Measurements from ENCODE around the gene ELF2.

Gene ELF2

GRCh38 chr4:139082750-139083606 lies 94.0 kb downstream of the ELF2 start (continued):
- TF ChIP-seq ZNF518A (tag by site-specific recombination; conservative IDR thresholded peaks at IDR 0.05; ENCODE audit: low read depth) (peak; percentile 40; the same call in 1 of the 2 replicates), IKZF3 (tag by site-specific recombination; IDR thresholded peaks at IDR 0.05) (peak; percentile 91), ZBTB1 (tag by site-specific recombination; IDR thresholded peaks at IDR 0.05) (no peak), ZNF660 (tag by site-specific recombination; IDR thresholded peaks at IDR 0.05) (0 out of 2 replicates have a peak, but pooled peaks have one; percentile 48), ZBTB7A (tag by site-specific recombination; IDR thresholded peaks at IDR 0.05; ENCODE audit: low read depth) (peak; percentile 1; the same call in 1 of the 2 replicates), SALL2 (tag by site-specific recombination; IDR thresholded peaks at IDR 0.05; ENCODE audit: borderline replicate concordance) (no peak), BCL11A (tag by site-specific recombination; IDR thresholded peaks at IDR 0.05; ENCODE audit: low read depth) (0 out of 2 replicates have a peak, but pooled peaks have one; percentile 58), ZIC2 (tag by site-specific recombination; IDR thresholded peaks at IDR 0.05) (0 out of 2 replicates have a peak, but pooled peaks have one; percentile 6), GLIS1 (tag by site-specific recombination; IDR thresholded peaks at IDR 0.05) (peak; percentile 23; the same call in 1 of the 2 replicates), ZNF843 (tag by site-specific recombination; IDR thresholded peaks at IDR 0.05) (peak; percentile 53; the same call in 1 of the 2 replicates), INSM2 (tag by site-specific recombination; IDR thresholded peaks at IDR 0.05) (peak; percentile 64), KLF8 (tag by site-specific recombination; IDR thresholded peaks at IDR 0.05) (0 out of 2 replicates have a peak, but pooled peaks have one; percentile 36), ZNF791 (tag by site-specific recombination; IDR thresholded peaks at IDR 0.05) (no peak), ZBTB48 (tag by site-specific recombination; IDR thresholded peaks at IDR 0.05) (peak; percentile 47; the same call in 1 of the 2 replicates), ZNF792 (tag by site-specific recombination; IDR thresholded peaks at IDR 0.05) (no peak), ZNF140 (tag by site-specific recombination; IDR thresholded peaks at IDR 0.05) (peak; percentile 61; the same call in 1 of the 2 replicates), ZNF561 (tag by site-specific recombination; IDR thresholded peaks at IDR 0.05; ENCODE audit: borderline replicate concordance) (0 out of 2 replicates have a peak, but pooled peaks have one; percentile 12)
- TF ChIP-seq, protein P1, sequence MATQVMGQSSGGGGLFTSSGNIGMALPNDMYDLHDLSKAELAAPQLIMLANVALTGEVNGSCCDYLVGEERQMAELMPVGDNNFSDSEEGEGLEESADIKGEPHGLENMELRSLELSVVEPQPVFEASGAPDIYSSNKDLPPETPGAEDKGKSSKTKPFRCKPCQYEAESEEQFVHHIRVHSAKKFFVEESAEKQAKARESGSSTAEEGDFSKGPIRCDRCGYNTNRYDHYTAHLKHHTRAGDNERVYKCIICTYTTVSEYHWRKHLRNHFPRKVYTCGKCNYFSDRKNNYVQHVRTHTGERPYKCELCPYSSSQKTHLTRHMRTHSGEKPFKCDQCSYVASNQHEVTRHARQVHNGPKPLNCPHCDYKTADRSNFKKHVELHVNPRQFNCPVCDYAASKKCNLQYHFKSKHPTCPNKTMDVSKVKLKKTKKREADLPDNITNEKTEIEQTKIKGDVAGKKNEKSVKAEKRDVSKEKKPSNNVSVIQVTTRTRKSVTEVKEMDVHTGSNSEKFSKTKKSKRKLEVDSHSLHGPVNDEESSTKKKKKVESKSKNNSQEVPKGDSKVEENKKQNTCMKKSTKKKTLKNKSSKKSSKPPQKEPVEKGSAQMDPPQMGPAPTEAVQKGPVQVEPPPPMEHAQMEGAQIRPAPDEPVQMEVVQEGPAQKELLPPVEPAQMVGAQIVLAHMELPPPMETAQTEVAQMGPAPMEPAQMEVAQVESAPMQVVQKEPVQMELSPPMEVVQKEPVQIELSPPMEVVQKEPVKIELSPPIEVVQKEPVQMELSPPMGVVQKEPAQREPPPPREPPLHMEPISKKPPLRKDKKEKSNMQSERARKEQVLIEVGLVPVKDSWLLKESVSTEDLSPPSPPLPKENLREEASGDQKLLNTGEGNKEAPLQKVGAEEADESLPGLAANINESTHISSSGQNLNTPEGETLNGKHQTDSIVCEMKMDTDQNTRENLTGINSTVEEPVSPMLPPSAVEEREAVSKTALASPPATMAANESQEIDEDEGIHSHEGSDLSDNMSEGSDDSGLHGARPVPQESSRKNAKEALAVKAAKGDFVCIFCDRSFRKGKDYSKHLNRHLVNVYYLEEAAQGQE (tag by site-specific recombination; IDR thresholded peaks at IDR 0.05), result no peak
- TF ChIP-seq, protein P2, sequence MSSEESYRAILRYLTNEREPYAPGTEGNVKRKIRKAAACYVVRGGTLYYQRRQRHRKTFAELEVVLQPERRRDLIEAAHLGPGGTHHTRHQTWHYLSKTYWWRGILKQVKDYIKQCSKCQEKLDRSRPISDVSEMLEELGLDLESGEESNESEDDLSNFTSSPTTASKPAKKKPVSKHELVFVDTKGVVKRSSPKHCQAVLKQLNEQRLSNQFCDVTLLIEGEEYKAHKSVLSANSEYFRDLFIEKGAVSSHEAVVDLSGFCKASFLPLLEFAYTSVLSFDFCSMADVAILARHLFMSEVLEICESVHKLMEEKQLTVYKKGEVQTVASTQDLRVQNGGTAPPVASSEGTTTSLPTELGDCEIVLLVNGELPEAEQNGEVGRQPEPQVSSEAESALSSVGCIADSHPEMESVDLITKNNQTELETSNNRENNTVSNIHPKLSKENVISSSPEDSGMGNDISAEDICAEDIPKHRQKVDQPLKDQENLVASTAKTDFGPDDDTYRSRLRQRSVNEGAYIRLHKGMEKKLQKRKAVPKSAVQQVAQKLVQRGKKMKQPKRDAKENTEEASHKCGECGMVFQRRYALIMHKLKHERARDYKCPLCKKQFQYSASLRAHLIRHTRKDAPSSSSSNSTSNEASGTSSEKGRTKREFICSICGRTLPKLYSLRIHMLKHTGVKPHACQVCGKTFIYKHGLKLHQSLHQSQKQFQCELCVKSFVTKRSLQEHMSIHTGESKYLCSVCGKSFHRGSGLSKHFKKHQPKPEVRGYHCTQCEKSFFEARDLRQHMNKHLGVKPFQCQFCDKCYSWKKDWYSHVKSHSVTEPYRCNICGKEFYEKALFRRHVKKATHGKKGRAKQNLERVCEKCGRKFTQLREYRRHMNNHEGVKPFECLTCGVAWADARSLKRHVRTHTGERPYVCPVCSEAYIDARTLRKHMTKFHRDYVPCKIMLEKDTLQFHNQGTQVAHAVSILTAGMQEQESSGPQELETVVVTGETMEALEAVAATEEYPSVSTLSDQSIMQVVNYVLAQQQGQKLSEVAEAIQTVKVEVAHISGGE (tag by site-specific recombination; conservative IDR thresholded peaks at IDR 0.05; ENCODE audit: low read depth), result peak; percentile 93
- TF ChIP-seq, protein P3, sequence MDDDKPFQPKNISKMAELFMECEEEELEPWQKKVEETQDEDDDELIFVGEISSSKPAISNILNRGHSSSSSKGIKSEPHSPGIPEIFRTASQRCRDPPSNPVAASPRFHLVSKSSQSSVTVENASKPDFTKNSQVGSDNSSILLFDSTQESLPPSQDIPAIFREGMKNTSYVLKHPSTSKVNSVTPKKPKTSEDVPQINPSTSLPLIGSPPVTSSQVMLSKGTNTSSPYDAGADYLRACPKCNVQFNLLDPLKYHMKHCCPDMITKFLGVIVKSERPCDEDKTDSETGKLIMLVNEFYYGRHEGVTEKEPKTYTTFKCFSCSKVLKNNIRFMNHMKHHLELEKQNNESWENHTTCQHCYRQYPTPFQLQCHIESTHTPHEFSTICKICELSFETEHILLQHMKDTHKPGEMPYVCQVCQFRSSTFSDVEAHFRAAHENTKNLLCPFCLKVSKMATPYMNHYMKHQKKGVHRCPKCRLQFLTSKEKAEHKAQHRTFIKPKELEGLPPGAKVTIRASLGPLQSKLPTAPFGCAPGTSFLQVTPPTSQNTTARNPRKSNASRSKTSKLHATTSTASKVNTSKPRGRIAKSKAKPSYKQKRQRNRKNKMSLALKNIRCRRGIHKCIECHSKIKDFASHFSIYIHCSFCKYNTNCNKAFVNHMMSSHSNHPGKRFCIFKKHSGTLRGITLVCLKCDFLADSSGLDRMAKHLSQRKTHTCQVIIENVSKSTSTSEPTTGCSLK (tag by site-specific recombination; IDR thresholded peaks at IDR 0.05), result no peak
